ENCODE measurements around the gene FCHSD2. TPM values are rescaled to one million over a fixed set of nuclear protein-coding genes. Genes with fewer than 3 reads are reported as not detected.

Gene FCHSD2
- total and polyA plus RNA-seq, 2 of the 13 experiments (the other 11 are each of a cell fraction or from before 2014, with no cell fraction given), result 20.5 to 24.8 TPM

DNA sequence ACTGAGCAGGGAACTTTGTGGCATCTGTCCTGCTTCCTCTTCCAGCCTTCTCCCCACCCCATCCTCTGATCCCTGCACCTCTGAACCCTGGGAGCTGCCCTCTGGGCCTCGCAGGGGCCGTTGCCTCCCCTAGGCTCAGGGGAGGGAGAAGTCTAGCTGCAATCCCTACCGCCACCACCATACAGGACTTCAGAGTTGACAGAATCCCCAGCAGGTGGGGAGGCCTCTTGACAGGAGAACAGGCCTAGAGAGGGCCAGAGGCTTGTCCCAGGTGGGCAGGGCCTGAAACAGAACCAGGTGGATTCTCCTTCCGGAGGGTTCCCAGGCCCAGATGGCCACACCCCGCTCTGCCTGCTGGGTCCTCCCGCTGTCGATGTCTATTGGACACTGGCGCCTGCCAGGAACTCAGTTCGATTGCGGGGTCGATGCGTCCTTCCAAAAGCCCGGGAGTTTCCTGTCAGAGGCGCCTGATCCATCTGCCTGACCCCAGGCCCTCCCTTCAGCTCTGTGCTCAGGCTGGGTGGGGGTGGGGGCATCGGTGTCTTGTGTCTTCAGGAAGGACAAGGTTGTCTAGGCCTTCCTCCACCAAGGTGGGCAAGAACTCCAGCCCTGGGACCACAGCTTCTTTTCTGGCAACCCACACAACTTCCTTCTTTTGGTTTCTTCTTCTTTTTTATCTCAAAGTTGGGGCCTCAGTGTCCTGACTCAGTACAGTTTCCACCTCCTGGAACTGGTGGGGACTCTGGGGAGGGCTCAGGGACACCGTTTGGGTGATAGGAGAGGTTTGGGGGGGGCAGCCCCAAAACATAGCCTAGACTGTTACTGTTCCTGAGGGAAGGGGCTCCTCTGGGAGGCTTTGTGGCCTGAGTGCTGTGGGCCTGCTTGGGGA, 354.7 kb downstream of the FCHSD2 start (continued):
- TF ChIP-seq, protein P1, sequence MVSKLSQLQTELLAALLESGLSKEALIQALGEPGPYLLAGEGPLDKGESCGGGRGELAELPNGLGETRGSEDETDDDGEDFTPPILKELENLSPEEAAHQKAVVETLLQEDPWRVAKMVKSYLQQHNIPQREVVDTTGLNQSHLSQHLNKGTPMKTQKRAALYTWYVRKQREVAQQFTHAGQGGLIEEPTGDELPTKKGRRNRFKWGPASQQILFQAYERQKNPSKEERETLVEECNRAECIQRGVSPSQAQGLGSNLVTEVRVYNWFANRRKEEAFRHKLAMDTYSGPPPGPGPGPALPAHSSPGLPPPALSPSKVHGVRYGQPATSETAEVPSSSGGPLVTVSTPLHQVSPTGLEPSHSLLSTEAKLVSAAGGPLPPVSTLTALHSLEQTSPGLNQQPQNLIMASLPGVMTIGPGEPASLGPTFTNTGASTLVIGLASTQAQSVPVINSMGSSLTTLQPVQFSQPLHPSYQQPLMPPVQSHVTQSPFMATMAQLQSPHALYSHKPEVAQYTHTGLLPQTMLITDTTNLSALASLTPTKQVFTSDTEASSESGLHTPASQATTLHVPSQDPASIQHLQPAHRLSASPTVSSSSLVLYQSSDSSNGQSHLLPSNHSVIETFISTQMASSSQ (IDR thresholded peaks at IDR 0.05; ENCODE audit: low read depth), result no peak
- TF ChIP-seq, protein P1 (CRISPR knock-in tag; IDR thresholded peaks at IDR 0.05; ENCODE audit: borderline replicate concordance), result peak; percentile 63; the same call in 1 of the 2 replicates
- TF ChIP-seq HHEX (CRISPR knock-in tag; IDR thresholded peaks at IDR 0.05) (no peak), ZSCAN29 (CRISPR knock-in tag; conservative IDR thresholded peaks at IDR 0.05) (peak; percentile 96), ZFP41 (CRISPR knock-in tag; IDR thresholded peaks at IDR 0.05; ENCODE audit: borderline replicate concordance) (no peak), KLF16 (CRISPR knock-in tag; IDR thresholded peaks at IDR 0.05) (0 out of 4 replicates have a peak, but pooled peaks of 1 of the 2 experiments have one; percentile 39), RXRB (CRISPR knock-in tag; IDR thresholded peaks at IDR 0.05; ENCODE audit: borderline replicate concordance) (0 out of 2 replicates have a peak, but pooled peaks have one; percentile 49), ZNF629 (CRISPR knock-in tag; conservative IDR thresholded peaks at IDR 0.05) (no peak), MAF1 (CRISPR knock-in tag; IDR thresholded peaks at IDR 0.05; ENCODE audit: borderline replicate concordance) (no peak), ZNF331 (CRISPR knock-in tag; IDR thresholded peaks at IDR 0.05) (no peak), ZNF101 (CRISPR knock-in tag; IDR thresholded peaks at IDR 0.05; ENCODE audit: borderline replicate concordance, low read depth) (0 out of 2 replicates have a peak, but pooled peaks have one; percentile 56), ZNF709 (CRISPR knock-in tag; IDR thresholded peaks at IDR 0.05) (no peak), SRSF1 (optimal IDR thresholded peaks at IDR 0.05; ENCODE audit: low read depth, low read length) (no peak)
- TF ChIP-seq, protein P2, sequence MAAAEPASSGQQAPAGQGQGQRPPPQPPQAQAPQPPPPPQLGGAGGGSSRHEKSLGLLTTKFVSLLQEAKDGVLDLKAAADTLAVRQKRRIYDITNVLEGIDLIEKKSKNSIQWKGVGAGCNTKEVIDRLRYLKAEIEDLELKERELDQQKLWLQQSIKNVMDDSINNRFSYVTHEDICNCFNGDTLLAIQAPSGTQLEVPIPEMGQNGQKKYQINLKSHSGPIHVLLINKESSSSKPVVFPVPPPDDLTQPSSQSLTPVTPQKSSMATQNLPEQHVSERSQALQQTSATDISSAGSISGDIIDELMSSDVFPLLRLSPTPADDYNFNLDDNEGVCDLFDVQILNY (CRISPR knock-in tag; conservative IDR thresholded peaks at IDR 0.05), result no peak
- TF ChIP-seq, protein P3, sequence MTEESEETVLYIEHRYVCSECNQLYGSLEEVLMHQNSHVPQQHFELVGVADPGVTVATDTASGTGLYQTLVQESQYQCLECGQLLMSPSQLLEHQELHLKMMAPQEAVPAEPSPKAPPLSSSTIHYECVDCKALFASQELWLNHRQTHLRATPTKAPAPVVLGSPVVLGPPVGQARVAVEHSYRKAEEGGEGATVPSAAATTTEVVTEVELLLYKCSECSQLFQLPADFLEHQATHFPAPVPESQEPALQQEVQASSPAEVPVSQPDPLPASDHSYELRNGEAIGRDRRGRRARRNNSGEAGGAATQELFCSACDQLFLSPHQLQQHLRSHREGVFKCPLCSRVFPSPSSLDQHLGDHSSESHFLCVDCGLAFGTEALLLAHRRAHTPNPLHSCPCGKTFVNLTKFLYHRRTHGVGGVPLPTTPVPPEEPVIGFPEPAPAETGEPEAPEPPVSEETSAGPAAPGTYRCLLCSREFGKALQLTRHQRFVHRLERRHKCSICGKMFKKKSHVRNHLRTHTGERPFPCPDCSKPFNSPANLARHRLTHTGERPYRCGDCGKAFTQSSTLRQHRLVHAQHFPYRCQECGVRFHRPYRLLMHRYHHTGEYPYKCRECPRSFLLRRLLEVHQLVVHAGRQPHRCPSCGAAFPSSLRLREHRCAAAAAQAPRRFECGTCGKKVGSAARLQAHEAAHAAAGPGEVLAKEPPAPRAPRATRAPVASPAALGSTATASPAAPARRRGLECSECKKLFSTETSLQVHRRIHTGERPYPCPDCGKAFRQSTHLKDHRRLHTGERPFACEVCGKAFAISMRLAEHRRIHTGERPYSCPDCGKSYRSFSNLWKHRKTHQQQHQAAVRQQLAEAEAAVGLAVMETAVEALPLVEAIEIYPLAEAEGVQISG (CRISPR knock-in tag; IDR thresholded peaks at IDR 0.05), result peak; percentile 53
- TF ChIP-seq, protein P4, sequence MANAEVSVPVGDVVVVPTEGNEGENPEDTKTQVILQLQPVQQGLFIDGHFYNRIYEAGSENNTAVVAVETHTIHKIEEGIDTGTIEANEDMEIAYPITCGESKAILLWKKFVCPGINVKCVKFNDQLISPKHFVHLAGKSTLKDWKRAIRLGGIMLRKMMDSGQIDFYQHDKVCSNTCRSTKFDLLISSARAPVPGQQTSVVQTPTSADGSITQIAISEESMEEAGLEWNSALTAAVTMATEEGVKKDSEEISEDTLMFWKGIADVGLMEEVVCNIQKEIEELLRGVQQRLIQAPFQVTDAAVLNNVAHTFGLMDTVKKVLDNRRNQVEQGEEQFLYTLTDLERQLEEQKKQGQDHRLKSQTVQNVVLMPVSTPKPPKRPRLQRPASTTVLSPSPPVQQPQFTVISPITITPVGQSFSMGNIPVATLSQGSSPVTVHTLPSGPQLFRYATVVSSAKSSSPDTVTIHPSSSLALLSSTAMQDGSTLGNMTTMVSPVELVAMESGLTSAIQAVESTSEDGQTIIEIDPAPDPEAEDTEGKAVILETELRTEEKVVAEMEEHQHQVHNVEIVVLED (CRISPR knock-in tag; IDR thresholded peaks at IDR 0.05; ENCODE audit: borderline replicate concordance), result peak; percentile 33; the same call in 1 of the 2 replicates
- TF ChIP-seq, protein P5, sequence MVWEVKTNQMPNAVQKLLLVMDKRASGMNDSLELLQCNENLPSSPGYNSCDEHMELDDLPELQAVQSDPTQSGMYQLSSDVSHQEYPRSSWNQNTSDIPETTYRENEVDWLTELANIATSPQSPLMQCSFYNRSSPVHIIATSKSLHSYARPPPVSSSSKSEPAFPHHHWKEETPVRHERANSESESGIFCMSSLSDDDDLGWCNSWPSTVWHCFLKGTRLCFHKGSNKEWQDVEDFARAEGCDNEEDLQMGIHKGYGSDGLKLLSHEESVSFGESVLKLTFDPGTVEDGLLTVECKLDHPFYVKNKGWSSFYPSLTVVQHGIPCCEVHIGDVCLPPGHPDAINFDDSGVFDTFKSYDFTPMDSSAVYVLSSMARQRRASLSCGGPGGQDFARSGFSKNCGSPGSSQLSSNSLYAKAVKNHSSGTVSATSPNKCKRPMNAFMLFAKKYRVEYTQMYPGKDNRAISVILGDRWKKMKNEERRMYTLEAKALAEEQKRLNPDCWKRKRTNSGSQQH (CRISPR knock-in tag; IDR thresholded peaks at IDR 0.05; ENCODE audit: low read depth), result no peak; the same call in 1 of the 2 replicates
